Ovary (tissue), 3 donors: Measurements from ENCODE around the gene PIGL.

ENCODE experiments used
- CTCF ChIP-seq, 3 donors: fragments of 450-650 bp in 2 of 3; fragments of 200-600 bp in 1 of 3; IDR thresholded peaks; one replicate each; pipeline versions ENCODE4 v1.5.1 to v1.8.0; 2016 to 2022; ENCODE audit warnings: antibody characterized with exemption in 3 of 3, mild to moderate bottlenecking in 1 of 3
- POLR2A ChIP-seq: fragments of 450-650 bp; IDR thresholded peaks from one replicate; pipeline ENCODE4 v1.6.1; 2017; ENCODE audit warnings: antibody characterized with exemption, mild to moderate bottlenecking, moderate library complexity
- donor health status: DM: no; HTN: no; CAD: no.

- TF ChIP-seq POLR2A = no peak
- TF ChIP-seq CTCF (IDR thresholded peaks at IDR 0.05) = no peak
Observed at GRCh38 chr17:16319969-16320368, 103.0 kb downstream of the PIGL start.
